NCI-H1694 (cell line): ENCODE results near the gene HLA-E.
"Not testable (repeated sequence)": the region's sequence is repeated elsewhere in the genome, so short reads cannot be mapped to it uniquely, and the experiment has no call there.

ENCODE experiments used
- DNase-seq: peaks from one replicate; lab custom pipeline; 2025; lab: John Stamatoyannopoulos, UW

HLA-E gene

DNA sequence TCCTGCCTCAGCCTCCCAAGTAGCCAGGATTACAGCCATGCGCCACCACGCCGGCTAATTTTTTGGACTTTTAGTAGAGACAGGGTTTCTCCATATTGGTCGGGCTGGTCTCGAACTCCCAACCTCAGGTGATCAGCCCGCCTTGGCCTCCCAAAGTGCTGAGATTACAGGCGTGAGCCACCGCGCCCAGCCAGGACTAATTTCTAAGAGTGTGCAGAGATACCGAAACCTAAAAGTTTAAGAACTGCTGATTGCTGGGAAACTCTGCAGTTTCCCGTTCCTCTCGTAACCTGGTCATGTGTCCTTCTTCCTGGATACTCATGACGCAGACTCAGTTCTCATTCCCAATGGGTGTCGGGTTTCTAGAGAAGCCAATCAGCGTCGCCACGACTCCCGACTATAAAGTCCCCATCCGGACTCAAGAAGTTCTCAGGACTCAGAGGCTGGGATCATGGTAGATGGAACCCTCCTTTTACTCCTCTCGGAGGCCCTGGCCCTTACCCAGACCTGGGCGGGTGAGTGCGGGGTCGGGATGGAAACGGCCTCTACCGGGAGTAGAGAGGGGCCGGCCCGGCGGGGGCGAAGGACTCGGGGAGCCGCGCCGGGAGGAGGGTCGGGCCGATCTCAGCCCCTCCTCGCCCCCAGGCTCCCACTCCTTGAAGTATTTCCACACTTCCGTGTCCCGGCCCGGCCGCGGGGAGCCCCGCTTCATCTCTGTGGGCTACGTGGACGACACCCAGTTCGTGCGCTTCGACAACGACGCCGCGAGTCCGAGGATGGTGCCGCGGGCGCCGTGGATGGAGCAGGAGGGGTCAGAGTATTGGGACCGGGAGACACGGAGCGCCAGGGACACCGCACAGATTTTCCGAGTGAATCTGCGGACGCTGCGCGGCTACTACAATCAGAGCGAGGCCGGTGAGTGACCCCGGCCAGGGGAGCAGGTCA is at the start of gene HLA-E:
TSS of gene HLA-E (plus strand) at position 429 of the 945 bp plus-strand sequence. CDS start at position 452, 23 bp downstream.
- DNase-seq = peak; percentile 48

DNA sequence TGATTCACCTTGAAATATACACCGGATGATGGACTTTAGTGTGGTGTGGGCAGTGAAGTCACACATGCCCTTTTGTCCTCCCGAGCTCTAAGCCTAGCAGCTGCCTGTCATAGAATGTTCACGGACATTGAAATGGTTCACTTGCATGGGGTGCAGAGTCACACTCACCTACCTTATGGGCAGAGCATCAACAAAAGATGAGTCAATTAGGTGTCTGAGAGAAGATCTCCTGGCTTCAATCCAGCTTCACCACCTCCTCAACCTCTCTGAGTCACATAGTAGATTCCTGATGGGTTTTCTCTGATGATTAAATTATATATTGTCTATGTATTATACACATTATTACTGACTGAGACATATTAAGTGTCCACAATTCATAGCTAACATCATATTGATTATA is 48.1 kb upstream of the HLA-E start:
- DNase-seq = no peak

DNA sequence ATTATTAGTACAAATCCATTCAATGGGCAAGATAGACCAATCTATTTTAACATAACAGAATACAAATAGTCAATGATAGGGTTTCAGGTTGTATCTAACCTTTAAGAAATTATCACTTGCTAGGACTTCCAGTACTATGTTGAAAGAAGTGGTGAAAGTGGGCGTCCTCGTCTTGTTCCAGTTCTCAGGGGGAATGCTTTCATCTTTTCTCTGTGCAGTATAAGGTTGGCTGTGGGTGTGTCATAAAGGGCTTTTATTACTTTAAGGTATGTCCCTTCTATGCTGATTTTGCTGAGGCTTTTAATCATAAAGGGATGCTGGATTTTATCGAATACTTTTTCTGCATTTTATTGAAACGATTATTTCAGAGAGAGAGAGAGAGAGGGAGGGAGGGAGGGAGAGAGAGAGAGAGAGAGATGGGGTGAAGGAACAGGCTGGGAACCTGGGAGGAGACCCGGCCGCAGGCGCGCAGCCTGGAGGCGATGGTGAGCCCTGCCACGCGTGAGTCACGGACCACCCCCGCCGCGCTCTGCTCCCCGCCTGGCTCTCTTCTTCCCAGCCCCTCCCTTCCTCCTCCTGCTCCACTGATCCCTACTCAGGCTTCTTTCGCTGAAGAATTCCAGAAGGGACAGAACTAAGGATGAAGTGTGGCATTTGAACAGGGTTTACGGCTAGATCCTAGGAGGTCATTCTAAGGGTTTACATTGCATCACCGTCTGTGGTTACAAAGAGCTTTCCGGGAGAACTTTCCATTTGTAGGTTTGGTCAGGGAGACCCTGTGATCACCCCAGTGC is 45.5 kb upstream of the HLA-E start:
- no peak for DNase-seq

DNA sequence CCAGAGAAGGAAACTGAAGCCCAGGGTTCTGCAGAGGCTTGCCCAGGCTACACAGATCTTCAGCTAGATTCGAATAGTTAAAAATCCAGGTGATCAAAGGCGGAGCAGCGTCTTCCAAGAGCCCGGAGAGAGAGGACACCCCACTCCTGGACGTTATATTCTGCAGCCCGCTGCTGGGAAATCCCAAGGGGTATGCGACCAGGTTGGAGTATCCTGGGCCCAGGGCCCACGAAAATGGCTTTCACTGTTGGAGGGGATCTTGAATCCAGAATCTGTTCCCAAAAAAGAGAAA is 44.9 kb upstream of the HLA-E start:
- no peak for DNase-seq

DNA sequence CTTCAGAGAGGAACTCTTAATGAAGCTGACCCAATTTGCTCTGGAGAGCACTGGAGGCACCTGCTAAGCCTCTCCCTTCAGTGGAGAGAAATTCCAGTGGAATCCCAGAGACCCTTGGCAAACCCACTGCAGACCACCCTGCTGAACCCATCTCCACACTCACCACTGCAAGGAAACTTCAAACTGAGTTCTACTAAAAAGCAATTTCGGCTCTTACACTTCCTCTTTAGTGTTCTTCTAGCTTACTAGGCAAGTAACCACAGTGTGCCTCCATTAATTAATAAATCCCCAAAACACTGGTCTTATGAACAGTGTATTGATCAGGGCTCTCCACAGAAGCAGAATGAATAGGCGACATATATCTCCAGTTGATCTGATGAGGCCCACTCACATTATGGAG is 43.0 kb upstream of the HLA-E start:
- DNase-seq = no peak

DNA sequence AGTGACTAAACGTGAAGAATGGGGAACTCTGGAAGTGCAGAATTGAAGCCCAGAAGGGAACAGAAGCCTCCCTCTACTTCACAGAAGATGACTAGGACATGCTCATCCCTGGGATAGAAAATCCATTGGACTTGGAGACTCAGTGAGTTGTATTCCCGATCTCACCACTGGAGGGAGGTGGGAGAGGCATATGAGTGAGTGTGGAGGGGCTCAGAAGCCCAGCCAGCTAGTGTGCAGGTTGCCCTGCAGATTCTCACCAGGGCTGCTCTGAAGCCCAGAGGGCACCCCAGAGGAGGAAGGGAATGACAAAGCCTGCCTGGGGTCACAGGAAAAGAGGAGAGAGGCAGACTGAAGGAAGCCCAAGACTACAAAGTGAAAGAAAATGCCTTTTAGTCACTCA is 42.1 kb upstream of the HLA-E start:
- no peak for DNase-seq

DNA sequence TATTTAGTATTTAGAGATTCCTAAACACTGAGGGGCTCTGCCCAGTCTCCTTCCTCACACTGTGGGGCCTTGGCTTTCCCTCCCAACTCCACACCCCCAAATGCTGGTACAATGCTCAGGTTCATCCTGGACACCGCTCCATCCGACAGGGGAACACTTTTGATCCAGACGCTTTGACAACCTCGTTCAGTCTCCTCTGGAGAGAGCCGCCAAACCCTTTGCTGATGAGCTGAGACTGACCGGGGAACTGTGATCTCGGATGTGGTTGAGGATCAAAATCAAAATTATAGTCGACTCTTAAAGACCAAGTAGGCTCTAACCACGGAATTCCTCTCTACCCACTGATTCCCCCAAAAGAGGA is 38.8 kb upstream of the HLA-E start:
- DNase-seq = no peak

DNA sequence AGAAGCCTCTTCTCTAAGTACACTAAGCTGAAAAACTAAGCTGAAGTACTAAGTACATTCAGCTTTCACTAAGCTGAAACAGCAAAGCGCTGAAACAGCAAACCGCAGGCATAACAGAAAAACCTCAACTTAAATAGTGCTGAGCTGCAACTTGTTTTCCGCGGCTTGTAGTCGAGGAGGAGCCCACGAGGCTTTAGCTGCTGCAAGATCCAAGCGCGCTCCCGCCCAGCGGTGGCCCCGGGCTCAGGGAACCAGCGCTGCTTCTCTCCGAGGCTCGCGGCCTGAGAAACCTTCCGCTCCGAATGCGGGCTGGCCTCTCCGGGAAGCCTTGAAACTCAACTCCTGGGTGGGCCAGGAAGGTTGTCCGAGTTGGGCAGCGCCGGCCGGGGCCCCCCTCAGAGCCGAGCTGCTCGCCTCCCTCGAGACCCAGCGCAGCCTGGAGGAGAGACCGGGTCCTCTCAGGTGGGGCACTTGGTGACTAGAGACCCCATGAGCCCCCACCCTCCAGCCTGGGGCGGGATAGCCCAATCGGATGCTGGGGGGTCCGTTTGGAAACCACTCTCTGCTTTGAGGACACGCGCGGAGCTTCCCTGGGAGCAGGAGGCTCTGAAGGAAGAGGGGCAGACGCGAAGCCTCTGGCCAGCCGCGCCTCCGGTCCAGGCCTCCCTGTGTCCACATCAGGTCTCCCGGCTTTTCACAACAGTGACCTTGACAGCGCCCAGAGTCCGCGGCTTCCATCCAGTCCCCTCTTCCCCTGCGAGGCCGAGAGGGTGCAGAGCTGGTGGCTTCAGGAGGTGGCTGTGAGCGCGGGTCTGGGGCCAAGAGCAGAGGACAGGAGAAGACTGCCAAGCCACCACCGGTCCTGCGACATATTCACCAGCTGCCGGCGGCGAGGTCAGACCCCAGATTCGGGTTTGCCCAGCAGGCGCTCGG is 38.1 kb upstream of the HLA-E start:
- DNase-seq = no peak

DNA sequence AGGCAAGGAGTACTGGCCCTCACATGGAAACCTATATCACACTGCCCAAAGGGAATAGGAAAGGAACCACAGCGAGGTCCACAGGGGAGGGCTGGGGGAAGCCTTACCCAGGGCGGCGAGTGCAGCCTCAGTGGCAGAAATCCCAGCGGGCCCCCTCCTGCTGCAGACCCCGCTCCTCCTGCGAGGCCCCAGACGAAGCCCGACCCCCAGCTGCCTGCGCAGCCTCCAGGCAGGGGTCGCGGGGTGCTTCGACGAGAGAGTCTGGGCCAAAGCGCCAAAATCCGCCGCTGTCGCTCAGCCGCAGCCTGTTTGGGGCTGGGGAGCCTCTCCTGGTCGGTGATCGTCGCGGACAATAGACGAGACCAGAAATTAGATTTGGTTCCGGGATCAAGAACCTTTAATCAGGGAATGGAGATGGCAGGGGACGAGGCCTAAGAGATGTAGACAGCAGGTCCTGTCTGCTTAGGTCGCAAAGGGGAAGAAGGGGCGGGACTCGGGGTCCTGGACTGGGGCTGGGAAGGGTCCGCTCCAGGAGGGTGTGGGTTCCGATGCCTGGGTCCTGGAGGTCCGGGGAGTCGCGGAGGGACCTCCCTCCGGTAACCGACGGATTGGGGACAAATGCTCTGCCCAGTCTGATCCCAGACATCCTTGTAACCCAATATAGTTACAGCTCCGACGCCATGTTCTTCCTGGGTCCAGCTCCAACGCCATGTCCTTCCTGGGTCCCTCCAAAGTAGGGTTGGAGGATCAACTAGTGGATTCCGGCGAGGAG is 36.4 kb upstream of the HLA-E start:
- no peak for DNase-seq

DNA sequence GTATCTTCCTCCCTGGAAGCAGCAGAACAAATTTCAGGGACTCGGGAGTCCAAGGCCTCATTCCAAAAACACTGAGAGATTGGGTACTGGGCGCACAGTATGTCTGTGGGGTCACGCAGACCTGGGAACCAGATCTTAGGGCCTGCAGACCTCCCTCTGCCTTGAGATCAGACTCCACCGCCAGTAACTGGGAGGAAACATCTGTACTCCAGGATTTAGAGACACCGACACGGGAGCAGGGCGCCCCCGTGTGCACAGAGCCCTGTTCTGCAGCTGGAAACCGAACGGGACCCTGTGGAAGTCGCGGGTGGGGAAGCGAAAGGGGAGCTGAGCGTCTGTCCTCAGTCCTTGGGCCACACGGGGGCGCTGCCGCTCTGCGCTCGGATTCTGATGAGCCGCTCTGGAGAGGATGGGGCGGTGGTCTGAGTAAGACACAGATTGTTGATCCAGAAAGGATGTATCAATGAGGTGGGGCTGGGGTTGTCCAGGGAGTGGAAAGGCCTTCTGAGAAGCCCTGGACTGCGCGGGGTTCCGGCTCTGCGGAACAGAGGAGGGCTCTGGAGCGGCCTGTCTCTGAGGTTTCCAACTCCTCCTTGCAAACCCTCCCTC is 35.7 kb upstream of the HLA-E start:
- DNase-seq = peak; percentile 79

DNA sequence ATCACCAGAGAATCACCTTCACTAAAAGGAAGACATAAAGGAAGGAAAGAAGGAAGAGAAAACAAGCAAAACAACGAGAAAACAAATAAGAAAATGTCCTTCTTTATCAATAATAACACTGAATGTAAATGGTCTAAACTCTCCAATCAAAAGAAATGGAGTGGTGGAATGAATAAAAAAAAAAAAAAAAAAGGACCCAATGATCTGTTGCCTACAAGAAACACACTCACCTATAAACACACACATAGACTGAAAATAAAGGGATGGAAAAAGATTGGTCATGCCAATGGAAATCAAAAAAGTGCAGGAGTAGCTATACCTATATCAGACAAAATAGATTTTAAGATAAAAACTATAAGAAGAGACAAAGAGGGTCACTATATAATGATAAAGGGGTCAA is 30.2 kb upstream of the HLA-E start:
- no peak for DNase-seq

DNA sequence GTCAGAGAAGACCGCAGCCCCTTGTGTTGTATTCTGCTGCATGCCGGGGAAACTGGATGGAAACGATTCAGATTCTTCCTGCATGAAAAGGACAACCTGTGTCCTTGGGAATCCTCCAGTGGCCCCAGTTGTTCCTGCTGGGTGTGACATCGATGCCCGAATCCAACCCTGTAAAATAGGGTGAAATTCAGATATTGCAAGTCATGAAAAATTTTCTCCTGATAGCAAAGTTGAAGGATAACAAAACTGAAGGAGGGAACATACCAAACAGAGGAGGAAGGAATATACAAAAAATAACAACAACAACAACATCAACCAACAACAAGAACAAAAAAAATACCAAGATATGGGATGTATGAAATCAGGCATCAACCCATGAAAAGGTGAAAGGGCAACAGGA is 28.3 kb upstream of the HLA-E start:
- DNase-seq = no peak

DNA sequence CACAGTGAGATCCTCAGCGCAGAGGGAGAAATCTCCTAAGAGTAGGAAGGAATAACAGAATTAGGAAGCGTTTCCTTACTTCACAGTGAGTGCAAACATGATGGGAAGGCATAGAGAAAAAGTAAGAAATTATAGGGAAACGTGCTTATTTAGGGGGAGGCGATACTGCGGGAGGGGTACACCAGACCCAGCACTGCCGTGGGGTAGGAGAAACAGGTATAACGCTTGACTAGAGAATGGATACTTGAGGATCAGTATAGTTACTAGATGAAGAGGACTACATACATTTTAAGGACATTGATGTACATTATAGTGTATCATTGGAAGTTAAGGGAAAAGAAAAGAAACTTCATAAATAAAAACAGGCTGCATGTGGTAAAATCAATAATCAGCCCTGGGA is 26.8 kb upstream of the HLA-E start:
- DNase-seq = no peak

DNA sequence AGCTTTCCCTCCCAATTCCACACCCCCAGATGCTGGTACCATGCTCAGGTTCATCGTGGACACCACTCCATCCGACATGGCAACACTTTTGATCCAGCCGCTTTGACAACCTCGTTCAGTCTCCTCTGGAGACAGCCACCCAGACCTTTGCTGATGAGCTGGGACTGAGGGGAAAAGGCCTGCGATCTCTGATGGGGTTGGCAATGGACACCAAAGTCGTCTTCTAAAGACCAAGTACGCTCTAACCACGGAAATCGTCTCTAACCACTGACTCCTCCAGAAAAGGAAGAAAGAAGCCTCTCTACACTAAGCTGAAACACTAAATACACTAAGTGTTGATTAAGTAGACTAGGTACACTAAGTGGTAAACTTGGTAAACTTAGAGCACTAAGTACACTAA is 26.1 kb upstream of the HLA-E start:
- no peak for DNase-seq

DNA sequence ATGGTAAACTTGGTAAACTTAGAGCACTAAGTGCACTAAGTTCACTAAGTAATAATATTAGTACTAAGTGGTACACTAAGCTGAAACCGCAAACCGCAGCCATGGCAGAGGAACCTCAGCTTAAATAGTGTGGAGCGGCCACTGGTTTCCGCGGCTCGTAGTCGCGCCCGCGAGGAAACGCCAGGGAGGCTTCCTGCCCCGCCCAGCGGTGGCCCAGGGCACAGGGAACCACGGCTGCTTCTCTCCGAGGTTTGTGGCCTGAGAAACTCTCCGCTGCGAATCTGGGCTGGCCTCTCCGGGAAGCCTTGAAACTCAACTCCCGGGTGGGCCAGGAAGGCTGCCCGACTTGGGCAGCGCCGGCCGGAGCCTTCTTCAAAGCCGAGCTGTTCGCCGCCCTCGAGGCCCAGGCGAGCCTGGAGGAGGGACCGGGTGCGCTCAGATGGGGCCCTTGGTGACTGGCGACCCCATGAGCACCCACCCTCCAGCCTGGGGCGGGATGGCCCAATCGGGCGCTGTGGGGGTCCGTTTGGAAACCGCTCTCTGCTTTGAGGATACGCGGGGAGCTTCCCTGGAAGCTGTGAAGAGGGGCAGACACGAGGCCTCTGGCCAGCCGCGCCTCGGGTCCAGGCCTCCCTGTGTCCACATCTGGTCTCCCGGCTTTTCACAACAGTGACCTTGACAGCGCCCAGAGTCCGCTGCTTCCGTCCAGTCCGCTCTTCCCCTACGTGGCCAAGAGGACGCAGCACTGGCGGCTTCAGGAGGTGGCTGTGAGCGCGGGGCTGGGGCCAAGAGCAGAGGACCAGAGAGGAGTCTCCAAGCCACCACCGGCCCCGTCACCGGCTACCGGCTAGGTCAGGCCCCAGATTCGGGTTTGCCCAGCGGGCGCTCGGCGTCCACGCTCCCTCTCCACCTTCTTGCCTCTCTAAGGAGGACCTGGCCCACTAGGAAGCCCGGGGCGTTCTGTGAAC is 25.4 kb upstream of the HLA-E start:
- DNase-seq = no peak

DNA sequence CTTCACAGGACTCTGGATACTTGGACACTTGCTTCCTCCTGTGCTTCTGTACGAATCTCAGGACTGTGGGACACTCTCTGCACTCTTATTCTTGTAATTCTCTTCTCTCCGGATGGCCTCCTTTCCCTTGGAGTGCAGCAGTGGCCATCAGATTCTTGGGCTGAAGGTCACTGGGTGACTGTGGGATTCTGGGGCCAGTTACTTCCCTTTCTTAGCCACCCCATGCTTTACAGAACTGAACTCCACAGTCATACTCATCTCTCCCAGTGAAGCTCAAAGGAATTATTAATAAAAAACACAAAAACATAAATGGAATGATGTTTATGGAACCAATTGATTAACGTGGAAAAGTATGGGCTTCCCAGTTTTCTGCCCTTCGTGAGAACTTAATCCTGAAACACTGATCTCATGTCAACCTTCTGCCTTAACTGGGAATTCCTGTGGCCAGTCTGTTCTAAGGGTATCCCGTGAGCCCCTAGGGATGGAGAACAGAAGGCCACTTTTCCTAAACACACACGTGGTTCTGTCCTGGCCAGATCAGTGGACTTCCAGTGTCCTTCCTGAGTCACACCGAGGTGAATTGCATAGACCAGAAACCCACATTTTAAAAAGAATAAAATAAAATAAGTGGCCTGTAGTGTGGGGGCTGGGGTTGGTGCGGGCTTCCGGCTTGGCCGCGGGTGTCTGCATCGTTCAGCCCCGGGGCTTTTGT is 23.6 kb upstream of the HLA-E start:
- DNase-seq = no peak

DNA sequence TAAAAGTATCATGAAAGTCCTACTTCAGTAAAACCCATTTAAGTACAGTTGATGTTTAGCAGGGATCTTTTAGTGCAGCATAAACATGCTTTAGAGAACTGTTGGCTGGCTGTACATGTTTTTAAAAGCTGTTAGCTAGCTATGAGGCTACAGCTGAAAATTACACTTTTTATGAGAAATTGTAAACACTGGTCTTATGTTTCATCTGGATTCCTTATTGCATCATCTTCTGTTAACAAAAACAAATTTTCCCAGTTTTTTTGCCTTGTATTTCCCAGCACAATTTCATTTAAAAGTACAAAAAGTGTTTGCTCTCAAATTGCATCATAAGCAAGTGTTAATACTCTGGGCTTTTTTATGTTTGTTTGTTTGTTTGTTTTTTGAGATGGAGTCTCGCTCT is 18.3 kb upstream of the HLA-E start:
- DNase-seq = no peak

DNA sequence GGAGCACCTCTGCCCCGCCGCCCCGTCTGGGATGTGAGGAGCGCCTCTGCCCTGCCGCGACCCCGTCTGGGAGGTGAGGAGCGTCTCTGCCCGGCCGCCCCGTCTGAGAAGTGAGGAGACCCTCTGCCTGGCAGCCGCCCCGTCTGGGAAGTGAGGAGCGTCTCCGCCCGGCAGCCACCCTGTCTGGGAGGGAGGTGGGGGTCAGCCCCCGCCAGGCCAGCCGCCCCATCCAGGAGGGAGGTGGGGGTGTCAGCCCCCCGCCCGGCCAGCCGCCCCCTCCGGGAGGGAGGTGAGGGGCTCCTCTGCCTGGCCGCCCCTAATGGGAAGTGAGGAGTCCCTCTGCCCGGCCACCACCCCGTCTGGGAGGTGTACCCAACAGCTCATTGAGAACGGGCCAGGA is 14.2 kb upstream of the HLA-E start:
- DNase-seq = not testable (repeated sequence)

DNA sequence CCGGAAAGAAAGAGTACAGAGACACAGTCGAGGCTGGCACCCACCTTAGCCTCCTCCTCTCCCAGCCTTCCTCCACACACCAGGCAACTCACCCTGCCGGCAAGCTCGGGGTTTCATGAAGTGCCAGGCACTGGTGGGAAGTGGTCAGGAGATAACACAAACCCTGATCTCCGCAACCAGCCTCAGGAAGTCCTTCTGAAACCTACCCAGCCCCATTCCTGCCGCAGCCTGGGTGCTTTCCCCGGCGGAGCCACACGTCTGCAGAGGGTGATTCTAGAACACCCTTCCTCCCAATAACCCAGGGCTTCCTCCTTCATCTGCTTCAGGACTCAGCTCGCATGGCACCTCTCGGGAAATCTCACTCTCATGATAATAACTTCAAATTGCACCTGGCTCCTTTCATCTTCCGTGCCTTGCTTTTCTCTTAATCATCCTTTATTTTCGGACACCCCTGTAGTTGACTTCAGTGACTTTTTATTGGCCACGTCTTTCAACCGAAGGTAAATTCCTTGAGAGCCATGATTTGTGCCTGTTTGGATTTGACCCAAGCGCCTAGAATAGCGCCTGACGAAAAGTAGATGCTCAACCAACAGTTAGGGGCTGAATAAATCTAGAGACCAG is 8.7 kb upstream of the HLA-E start:
- DNase-seq = no peak
